Uterus (tissue), 2 donors: ENCODE data around the gene OTOGL.

ENCODE experiments used
- POLR2A ChIP-seq, 2 donors: fragments of 450-650 bp; IDR thresholded peaks; one replicate each; pipeline ENCODE4 v1.6.1; 2016; ENCODE audit warnings: antibody characterized with exemption in 2 of 2, mild to moderate bottlenecking in 1 of 2, moderate library complexity in 1 of 2
- TF ChIP-seq, protein P1 (sequence below), 4 experiments: fragments of 200-600 bp in 2 of 4; fragments of 450-650 bp in 2 of 4; sonication (generic) in 2 of 4; IDR thresholded peaks; one replicate each; pipeline ENCODE4 v1.5.1; 2016 to 2019; ENCODE audit warnings: antibody characterized with exemption in 4 of 4, mild to moderate bottlenecking in 2 of 4, moderate library complexity in 1 of 4

GRCh38 chr12:80200414-80200813 is 101.1 kb downstream of the OTOGL start:
- TF ChIP-seq, protein P1, sequence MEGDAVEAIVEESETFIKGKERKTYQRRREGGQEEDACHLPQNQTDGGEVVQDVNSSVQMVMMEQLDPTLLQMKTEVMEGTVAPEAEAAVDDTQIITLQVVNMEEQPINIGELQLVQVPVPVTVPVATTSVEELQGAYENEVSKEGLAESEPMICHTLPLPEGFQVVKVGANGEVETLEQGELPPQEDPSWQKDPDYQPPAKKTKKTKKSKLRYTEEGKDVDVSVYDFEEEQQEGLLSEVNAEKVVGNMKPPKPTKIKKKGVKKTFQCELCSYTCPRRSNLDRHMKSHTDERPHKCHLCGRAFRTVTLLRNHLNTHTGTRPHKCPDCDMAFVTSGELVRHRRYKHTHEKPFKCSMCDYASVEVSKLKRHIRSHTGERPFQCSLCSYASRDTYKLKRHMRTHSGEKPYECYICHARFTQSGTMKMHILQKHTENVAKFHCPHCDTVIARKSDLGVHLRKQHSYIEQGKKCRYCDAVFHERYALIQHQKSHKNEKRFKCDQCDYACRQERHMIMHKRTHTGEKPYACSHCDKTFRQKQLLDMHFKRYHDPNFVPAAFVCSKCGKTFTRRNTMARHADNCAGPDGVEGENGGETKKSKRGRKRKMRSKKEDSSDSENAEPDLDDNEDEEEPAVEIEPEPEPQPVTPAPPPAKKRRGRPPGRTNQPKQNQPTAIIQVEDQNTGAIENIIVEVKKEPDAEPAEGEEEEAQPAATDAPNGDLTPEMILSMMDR (IDR thresholded peaks at IDR 0.05), result no peak
- no peak for TF ChIP-seq POLR2A (IDR thresholded peaks at IDR 0.05)
